HUES64 (cell line): ENCODE measurements around the gene MYO5A.
"Not testable (repeated sequence)": the region's sequence is repeated elsewhere in the genome, so short reads cannot be mapped to it uniquely, and the experiment has no call there.

Source experiments
- H3K27ac ChIP-seq: 2 replicates; pipeline ENCODE4 v1.7.0; 2013; ENCODE audit warnings: low read depth, low read length, inconsistent platforms
- H3K27me3 ChIP-seq: 2 replicates; pipeline ENCODE4 v1.6.1; 2013; ENCODE audit warnings: mild to moderate bottlenecking, low read length; ENCODE audit not compliant: insufficient read depth
- H3K36me3 ChIP-seq: 2 replicates; pipeline ENCODE4 v1.6.1; 2013; ENCODE audit warnings: mild to moderate bottlenecking, low read length; ENCODE audit not compliant: insufficient read depth
- H3K4me1 ChIP-seq: 2 replicates; pipeline ENCODE4 v1.6.1; 2013; ENCODE audit warnings: mild to moderate bottlenecking, low read length, moderate library complexity; ENCODE audit not compliant: insufficient read depth
- H3K4me3 ChIP-seq: 2 replicates; pipeline ENCODE4 v1.5.1; 2013; ENCODE audit warnings: mild to moderate bottlenecking, low read length, moderate library complexity
- H3K9ac ChIP-seq: 2 replicates; pipeline ENCODE4 v1.6.1; 2013; ENCODE audit warnings: mild to moderate bottlenecking, low read depth, low read length
- H3K9me3 ChIP-seq: 2 replicates; pipeline ENCODE4 v1.6.1; 2013; ENCODE audit warnings: low read depth, low read length; ENCODE audit not compliant: insufficient read depth
- WGBS: fragments of 150-250, 120-280 bp; methylation state at CpG from one replicate; pipeline ENCODE4 v1.1.7; 2013; ENCODE audit warnings: missing lambda C conversion rate; 5-methylcytosine and 5-hydroxymethylcytosine counted together

The MYO5A gene

DNA sequence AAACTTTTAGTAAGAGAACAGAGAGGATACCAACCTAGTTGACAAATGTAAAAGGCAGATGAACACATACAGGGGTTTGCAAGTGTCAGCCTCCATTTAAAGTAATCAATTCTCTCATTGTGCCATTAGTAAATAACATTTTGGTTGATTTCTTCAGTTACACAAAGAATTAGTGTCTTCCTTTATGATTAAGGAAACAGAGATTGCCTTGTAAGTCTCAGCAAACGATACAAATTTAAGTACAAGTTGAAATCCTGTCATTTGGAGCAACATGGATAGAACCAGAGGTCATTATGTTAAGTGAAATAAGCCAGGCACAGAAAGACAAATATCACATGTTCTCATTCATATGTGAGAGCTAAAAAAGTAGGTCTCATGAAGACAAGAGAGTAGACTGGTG is 26.1 kb downstream of the MYO5A start:
- no peaks in the 10 kb centered on the region for H3K27me3 ChIP-seq
- H3K9ac ChIP-seq: no peak overlapping the region
- no peaks in the 10 kb centered on the region for H3K36me3 ChIP-seq
- no peak overlapping the region for H3K4me3 ChIP-seq
- no peak overlapping the region for H3K27ac ChIP-seq
- H3K4me1 ChIP-seq: no peaks in the 10 kb centered on the region
- no peaks in the 10 kb centered on the region for H3K9me3 ChIP-seq
- WGBS: 100% methylated on average over 1 of the region's 1 CpG

DNA sequence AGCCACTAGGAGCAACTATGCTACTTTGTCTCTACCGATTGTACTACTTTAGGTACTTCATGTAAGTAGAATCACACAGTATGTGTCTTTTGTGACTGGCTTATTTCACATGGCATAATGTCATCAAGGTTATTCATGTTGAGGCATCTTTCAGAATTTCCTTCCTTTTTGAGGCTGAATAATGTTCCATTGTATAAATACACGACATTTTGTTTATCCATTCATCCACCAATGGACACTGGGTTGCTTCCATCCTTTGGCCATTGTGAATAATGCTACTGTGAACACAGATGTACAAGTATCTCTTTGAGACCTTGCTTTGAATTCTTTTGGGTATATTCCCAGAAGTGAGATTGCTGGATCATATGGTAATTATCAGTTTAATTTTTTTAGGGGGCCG is 29.2 kb downstream of the MYO5A start:
- Histone ChIP-seq H3K36me3 (no peaks in the 10 kb centered on the region), H3K27me3 (no peaks in the 10 kb centered on the region), H3K4me3 (no peak overlapping the region), H3K9me3 (no peaks in the 10 kb centered on the region), H3K9ac (no peak overlapping the region), H3K4me1 (no peaks in the 10 kb centered on the region), H3K27ac (no peak overlapping the region)
- WGBS: 91% methylated on average over 3 of the region's 3 CpGs

DNA sequence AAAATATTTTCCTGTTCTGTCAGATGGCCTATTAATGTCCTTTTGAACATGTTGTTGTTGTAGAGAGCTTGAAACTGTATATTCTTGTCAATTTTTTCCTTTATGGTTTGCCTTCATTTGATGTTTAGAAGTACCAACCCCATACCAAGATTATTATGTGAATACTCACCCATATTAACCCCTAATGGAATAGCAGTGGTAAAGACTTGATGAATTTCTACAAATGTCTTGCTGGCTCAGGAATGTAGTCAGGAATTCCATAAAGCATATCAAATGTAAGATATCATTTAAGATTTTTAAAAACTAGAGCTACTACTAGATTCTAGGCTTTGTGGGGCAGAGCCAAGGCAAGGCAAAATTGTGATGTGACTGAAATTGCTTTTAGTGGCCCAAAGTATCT is 30.0 kb downstream of the MYO5A start:
- Histone ChIP-seq H3K27ac (no peak overlapping the region), H3K9ac (no peak overlapping the region), H3K36me3 (no peaks in the 10 kb centered on the region), H3K4me3 (no peak overlapping the region), H3K27me3 (no peaks in the 10 kb centered on the region), H3K9me3 (no peaks in the 10 kb centered on the region), H3K4me1 (no peaks in the 10 kb centered on the region)

DNA sequence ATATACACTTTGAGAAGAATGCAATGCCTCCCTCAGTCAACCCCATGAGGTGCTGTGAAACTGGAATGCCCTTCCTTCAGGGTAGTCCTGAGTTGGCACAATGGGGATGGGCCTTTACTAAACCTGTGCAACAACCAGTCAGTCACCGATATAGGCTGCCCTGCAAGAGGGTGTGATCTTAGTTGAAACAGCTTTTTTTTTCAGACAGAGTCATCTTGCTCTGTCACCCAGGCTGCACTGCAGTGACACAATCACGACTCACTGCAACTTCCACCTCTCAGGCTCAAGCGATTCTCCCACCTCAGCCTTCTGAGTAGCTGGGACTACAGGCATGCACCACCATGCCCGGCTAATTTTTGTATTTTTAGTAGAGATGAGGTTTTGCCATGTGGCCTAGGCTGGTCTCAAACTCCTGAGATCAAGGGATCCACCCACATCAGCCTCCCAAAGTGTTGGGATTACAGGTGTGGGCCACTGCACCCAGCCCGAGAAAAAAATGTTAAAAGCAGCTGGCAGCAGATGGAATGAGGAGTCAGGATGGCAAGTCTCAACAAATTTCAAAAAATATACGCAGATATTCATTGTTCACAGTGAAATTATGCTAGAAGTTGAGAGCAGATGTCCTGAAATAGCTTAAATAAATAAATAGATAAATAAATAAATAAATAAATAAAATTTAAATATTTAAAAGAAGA is 31.8 kb downstream of the MYO5A start:
- Histone ChIP-seq H3K4me3 (no peak overlapping the region), H3K9ac (no peak overlapping the region), H3K27ac (no peak overlapping the region), H3K9me3 (no peaks in the 10 kb centered on the region), H3K4me1 (no peaks in the 10 kb centered on the region), H3K27me3 (no peaks in the 10 kb centered on the region), H3K36me3 (no peaks in the 10 kb centered on the region)
- 92% methylated on average over 6 of the region's 6 CpGs for WGBS

DNA sequence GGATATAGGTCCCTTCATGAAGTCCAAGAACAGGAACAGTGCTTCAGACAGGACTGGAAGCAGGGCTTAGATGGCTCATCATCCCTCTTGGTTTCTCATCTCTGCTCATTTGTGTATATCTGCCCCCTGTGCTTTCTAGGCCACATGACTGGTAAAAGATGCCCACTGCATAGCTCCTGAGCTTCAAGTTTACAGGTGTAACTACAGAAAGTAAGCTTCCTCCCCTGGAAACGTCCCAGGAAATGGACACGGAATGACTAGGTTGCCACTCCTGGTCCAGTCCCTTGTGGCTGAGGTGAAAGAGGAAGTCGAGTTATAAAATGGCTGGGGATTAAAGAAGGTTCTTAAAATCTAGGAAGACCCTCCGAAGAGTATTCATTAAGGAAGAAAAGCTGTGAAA is 32.5 kb downstream of the MYO5A start:
- H3K4me3 ChIP-seq: no peak overlapping the region
- H3K9ac ChIP-seq: no peak overlapping the region
- WGBS: 68% methylated on average over 4 of the region's 4 CpGs
- H3K27me3 ChIP-seq: no peaks in the 10 kb centered on the region
- no peak overlapping the region for H3K27ac ChIP-seq
- H3K4me1 ChIP-seq: no peaks in the 10 kb centered on the region
- no peaks in the 10 kb centered on the region for H3K36me3 ChIP-seq
- H3K9me3 ChIP-seq: no peaks in the 10 kb centered on the region

DNA sequence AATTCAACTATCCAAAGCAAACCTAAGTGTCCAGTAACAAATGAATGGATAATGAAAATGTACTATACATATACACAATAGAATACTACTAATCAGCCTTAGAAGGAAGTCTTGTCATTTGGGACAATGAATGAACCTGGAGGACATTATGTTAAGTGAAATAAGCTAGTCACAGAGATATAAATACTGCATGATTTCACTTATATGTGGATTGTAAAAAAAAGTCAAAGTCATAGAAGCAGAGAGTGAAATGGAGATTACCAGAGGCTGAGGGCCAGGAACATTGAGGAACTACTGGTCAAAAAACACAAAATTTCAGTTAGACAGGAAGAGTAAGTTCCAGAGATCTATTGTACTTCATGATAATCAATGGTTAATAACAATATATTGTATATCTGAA is 33.6 kb downstream of the MYO5A start:
- no peaks in the 10 kb centered on the region for H3K36me3 ChIP-seq
- no peaks in the 10 kb centered on the region for H3K27me3 ChIP-seq
- no peak overlapping the region for H3K4me3 ChIP-seq
- no peak overlapping the region for H3K9ac ChIP-seq
- no peaks in the 10 kb centered on the region for H3K4me1 ChIP-seq
- H3K9me3 ChIP-seq: no peaks in the 10 kb centered on the region
- H3K27ac ChIP-seq: no peak overlapping the region

DNA sequence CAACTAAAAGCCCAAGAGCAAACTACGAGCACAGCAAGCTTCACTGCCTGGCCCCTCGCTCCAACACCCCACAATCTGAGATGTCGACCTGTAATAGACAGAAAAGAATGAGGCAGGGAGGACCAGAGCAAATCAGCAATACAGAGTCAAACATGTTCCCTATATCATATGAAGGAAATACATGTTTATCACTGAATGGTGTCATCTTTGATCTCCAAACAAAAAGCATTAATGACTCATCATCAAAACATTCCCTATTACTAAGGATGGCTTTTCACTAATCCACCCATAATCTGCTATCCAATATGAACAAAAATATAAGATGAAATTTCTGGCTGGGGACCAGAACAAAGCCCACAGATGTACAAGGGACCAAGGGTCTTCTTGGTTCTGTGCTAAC is 34.7 kb downstream of the MYO5A start:
- WGBS: 92% methylated on average over 3 of the region's 3 CpGs
- H3K9me3 ChIP-seq: no peaks in the 10 kb centered on the region
- H3K27ac ChIP-seq: no peak overlapping the region
- H3K4me3 ChIP-seq: no peak overlapping the region
- H3K36me3 ChIP-seq: no peaks in the 10 kb centered on the region
- no peaks in the 10 kb centered on the region for H3K4me1 ChIP-seq
- H3K9ac ChIP-seq: no peak overlapping the region
- no peaks in the 10 kb centered on the region for H3K27me3 ChIP-seq

DNA sequence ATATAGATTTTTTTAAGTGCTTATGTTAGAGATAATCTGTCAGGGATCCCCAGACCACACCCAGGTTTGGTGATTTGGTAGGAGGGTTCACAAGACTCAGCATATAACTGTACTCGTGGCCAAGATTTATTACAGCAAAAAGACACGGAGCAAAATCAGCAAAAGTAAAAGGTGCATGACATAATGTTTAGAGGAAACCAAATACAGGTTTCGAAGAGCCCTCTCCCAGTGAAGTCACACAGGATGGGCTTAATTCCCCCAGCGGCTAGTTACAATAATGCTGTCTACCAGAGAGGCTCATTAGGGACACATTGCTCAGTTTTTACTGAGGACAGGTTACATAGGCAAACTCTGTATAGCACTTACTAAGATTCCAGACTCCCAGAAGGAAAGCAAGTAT is 36.5 kb downstream of the MYO5A start:
- Histone ChIP-seq H3K36me3 (no peaks in the 10 kb centered on the region), H3K27ac (no peak overlapping the region), H3K27me3 (no peaks in the 10 kb centered on the region), H3K4me3 (no peak overlapping the region), H3K4me1 (peaks cover 11% of the 10 kb centered on the region), H3K9ac (no peak overlapping the region), H3K9me3 (no peaks in the 10 kb centered on the region)
- WGBS: 96% methylated on average over 4 of the region's 4 CpGs

DNA sequence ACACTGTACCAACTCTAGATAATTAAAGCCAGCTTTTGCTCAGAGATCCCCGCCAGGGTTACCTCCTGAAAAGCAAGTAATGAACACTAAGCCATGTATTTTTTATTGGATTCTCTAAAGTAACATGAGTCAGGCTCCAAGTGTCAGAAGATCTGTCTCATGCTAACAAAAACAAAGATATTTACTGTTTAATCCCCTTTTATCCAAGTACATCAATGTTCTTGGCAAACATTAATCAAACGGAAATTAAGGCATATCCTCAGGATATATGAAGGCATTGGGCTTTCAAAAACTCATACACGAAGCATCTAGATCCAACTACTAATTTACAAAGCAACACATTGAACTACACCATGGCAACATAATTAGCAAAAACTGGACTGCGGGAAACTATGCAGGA is 37.2 kb downstream of the MYO5A start:
- H3K4me1 ChIP-seq: peaks cover 17% of the 10 kb centered on the region
- 94% methylated on average over 4 of the region's 4 CpGs for WGBS

DNA sequence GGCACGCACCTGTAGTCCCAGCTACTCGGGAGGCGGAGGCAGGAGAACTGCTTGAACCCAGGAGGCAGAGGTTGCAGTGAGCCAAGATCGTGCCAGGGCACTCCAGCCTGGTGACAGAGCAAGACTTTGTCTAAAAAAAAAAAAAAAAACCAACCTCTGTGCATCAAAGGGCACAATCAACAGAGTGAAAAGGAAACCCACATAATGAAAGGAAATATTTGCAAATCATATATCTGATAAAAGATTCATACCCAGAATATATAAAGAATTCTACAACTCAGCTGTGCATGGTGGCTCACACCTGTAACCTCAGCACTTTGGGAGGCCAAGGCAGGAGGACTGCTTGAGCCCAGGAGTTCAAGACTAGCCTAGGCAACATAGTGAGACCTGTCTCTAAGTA is 39.2 kb downstream of the MYO5A start:
- H3K36me3 ChIP-seq, H3K9me3 ChIP-seq, H3K27me3 ChIP-seq, H3K4me3 ChIP-seq, H3K9ac ChIP-seq, H3K27ac ChIP-seq: not testable (repeated sequence)
- WGBS: 97% methylated on average over 4 of the region's 4 CpGs
- peaks cover 32% of the 10 kb centered on the region for H3K4me1 ChIP-seq

More for the DNA sequence above, 37.2 kb downstream of the MYO5A start:
- no peaks in the 10 kb centered on the region for H3K27me3 ChIP-seq
- no peaks in the 10 kb centered on the region for H3K9me3 ChIP-seq
- no peak overlapping the region for H3K4me3 ChIP-seq
- H3K36me3 ChIP-seq: no peaks in the 10 kb centered on the region
- no peak overlapping the region for H3K9ac ChIP-seq
- no peak overlapping the region for H3K27ac ChIP-seq

DNA sequence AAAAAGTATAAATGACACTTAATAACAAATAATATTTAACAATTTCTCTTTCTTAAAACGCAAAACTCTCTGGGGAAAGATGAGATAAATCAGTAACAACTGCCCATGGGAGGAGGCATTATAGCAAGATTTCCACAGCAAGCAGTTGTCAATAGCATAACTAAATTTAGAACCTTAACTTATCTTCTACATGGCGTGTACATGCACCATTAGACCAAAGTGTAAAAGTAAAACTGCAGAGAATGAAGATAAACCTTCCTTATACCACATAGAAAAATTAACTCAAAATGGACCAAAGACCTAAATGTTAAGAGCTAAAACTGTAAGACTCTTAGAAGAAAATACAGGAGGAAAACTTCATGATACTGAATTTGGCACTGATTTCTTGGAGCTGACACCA is 39.9 kb downstream of the MYO5A start:
- Histone ChIP-seq H3K27ac (no peak overlapping the region), H3K36me3 (no peaks in the 10 kb centered on the region), H3K9me3 (no peaks in the 10 kb centered on the region), H3K4me1 (peaks cover 32% of the 10 kb centered on the region), H3K9ac (no peak overlapping the region), H3K27me3 (no peaks in the 10 kb centered on the region), H3K4me3 (no peak overlapping the region)
- 100% methylated on average over 2 of the region's 2 CpGs for WGBS
